ENCODE results near the gene ENTPD5. TPM values are rescaled to one million over a fixed set of nuclear protein-coding genes. Genes with fewer than 3 reads are reported as not detected.
"Not testable (repeated sequence)": the region's sequence is repeated elsewhere in the genome, so short reads cannot be mapped to it uniquely, and the experiment has no call there.

The ENTPD5 gene
- total RNA-seq, 1 donor = 10.1 TPM

DNA sequence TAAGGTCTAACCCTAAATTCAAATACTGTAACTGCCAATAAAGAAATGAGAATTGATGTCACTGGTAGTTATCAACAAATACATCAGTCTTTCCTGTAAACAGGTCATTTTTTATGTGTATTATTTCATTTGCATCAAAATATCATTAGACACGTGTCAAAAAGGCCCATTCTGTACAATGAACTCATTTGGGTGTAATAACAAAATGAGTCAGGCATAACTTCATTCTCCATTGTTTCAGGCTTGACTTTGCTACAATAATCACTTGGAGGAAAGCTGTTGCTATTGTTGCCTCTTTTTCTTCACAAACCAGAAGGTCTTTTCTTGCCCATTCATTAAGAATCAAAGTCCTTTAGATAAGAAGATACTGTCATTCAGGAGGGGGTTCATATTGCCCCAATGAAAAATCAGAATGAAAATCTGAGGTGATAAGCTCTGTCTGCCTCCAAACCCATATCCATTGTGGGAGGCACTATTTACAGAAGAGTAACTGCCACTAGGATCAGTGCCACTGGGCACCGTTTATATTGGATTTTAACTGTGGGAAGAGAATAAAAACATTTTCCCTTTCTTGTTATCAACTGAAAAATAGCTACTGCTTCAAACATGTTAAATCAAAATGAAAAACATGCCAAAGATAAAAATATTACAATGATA, 10.1 kb downstream of the ENTPD5 start:
- Histone ChIP-seq H3K36me3 (ENCODE audit: insufficient read depth, low read length) (peaks cover 49% of the 10 kb centered on the region), H3K4me2 (ENCODE audit: insufficient read depth, low read length) (no peak overlapping the region), H3K4me3 (ENCODE audit: insufficient read depth, low read length) (no peak overlapping the region), H3K27ac (ENCODE audit: low read depth, low read length) (no peak overlapping the region), H2AFZ (ENCODE audit: low read length) (no peak overlapping the region), H3K79me2 (ENCODE audit: insufficient read depth, low read length) (no peaks in the 10 kb centered on the region), H3K4me1 (ENCODE audit: insufficient read depth, low read length) (no peaks in the 10 kb centered on the region), H4K20me1 (ENCODE audit: insufficient read depth, low read length) (no peaks in the 10 kb centered on the region), H3K27me3 (ENCODE audit: insufficient read depth, low read length) (no peaks in the 10 kb centered on the region), H3K9me3 (ENCODE audit: low read depth, low read length) (no peaks in the 10 kb centered on the region)
- DNase-seq (ENCODE audit: insufficient read length, low spot score, missing footprints) = no peak
- TF ChIP-seq, protein P1, sequence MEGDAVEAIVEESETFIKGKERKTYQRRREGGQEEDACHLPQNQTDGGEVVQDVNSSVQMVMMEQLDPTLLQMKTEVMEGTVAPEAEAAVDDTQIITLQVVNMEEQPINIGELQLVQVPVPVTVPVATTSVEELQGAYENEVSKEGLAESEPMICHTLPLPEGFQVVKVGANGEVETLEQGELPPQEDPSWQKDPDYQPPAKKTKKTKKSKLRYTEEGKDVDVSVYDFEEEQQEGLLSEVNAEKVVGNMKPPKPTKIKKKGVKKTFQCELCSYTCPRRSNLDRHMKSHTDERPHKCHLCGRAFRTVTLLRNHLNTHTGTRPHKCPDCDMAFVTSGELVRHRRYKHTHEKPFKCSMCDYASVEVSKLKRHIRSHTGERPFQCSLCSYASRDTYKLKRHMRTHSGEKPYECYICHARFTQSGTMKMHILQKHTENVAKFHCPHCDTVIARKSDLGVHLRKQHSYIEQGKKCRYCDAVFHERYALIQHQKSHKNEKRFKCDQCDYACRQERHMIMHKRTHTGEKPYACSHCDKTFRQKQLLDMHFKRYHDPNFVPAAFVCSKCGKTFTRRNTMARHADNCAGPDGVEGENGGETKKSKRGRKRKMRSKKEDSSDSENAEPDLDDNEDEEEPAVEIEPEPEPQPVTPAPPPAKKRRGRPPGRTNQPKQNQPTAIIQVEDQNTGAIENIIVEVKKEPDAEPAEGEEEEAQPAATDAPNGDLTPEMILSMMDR (IDR thresholded peaks at IDR 0.05; ENCODE audit: extremely low read depth, low read depth, low read length) = no peak

DNA sequence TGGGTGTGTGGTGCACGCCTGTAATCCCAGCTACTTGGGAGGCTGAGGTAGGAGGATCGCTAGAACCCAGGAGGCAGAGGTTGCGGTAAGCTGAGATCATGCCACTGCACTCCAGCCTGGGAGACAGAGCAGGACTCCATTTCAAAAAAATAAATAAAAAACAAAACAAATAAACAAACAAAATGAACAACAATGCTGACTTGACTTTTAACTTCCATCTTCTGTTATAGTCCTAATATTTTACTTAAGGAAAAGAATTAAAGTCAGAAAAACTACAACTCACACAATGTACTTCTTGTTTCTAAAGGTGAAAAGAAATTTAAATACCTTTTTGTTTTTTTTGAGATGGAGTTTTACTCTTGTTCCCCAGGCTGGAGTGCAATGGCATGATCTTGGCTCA, 13.4 kb downstream of the ENTPD5 start:
- not testable (repeated sequence) for H4K20me1 ChIP-seq (ENCODE audit: insufficient read depth, low read length); H3K4me1 ChIP-seq (ENCODE audit: insufficient read depth, low read length); DNase-seq (ENCODE audit: insufficient read length, low spot score, missing footprints); H3K4me3 ChIP-seq (ENCODE audit: insufficient read depth, low read length); H3K27me3 ChIP-seq (ENCODE audit: insufficient read depth, low read length); H3K9me3 ChIP-seq (ENCODE audit: low read depth, low read length); H2AFZ ChIP-seq (ENCODE audit: low read length); H3K27ac ChIP-seq (ENCODE audit: low read depth, low read length); H3K4me2 ChIP-seq (ENCODE audit: insufficient read depth, low read length); H3K79me2 ChIP-seq (ENCODE audit: insufficient read depth, low read length)
- H3K36me3 ChIP-seq (ENCODE audit: insufficient read depth, low read length) = peaks cover 20% of the 10 kb centered on the region

DNA sequence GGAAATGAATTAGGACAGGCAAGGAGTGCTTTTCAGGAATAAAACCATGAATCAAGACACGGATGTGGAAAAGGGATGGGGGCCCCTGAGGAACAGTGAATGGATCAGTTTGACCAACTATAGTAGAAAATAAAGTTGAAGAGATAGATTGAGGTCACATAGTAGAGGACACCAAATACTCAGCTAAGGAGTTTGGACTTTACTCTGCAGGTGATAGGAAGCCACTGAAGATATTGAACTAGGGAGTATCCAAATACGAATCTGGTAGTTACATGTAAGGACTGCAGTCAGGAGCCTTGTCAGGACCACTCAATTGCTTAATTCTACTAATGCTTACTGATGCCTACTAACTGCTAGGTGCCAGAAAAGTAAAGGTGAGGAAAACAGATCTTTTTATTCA, 20.4 kb downstream of the ENTPD5 start:
- Histone ChIP-seq H3K9me3 (ENCODE audit: low read depth, low read length) (no peaks in the 10 kb centered on the region), H3K4me3 (ENCODE audit: insufficient read depth, low read length) (no peak overlapping the region), H2AFZ (ENCODE audit: low read length) (no peak overlapping the region), H3K4me2 (ENCODE audit: insufficient read depth, low read length) (no peak overlapping the region), H4K20me1 (ENCODE audit: insufficient read depth, low read length) (no peaks in the 10 kb centered on the region), H3K36me3 (ENCODE audit: insufficient read depth, low read length) (no peaks in the 10 kb centered on the region), H3K79me2 (ENCODE audit: insufficient read depth, low read length) (no peaks in the 10 kb centered on the region), H3K27ac (ENCODE audit: low read depth, low read length) (no peak overlapping the region), H3K27me3 (ENCODE audit: insufficient read depth, low read length) (no peaks in the 10 kb centered on the region), H3K4me1 (ENCODE audit: insufficient read depth, low read length) (no peaks in the 10 kb centered on the region)
- DNase-seq (ENCODE audit: insufficient read length, low spot score, missing footprints) = no peak
- TF ChIP-seq, protein P1 (IDR thresholded peaks at IDR 0.05; ENCODE audit: extremely low read depth, low read depth, low read length) = no peak

DNA sequence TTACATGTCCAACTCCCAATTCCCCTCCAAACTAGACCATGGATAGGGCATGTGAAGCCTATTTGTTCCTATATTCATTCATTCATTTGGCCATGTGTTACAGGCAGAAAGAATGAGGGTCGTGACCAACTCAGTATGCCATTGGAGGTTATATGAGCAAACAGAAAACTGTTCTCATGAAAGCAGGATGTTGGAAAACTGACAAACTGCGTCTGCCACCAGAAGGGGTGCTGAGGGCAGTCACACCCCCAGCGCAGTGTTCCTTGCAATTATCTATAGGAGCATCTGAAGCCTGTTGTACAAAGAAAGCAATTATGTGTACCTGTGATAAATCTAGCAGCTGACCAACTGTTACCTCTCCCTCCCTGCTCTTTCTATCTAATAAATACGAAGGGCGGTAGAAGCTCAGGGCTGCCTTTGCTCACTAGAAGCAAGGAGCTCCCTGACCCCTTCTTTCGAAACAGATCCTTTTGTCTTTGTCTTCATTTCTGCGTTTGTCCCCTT, 21.1 kb downstream of the ENTPD5 start:
- TF ChIP-seq, protein P1 (IDR thresholded peaks at IDR 0.05; ENCODE audit: extremely low read depth, low read depth, low read length) = no peak

More for the DNA sequence above, 21.1 kb downstream of the ENTPD5 start:
- H3K4me3 ChIP-seq (ENCODE audit: insufficient read depth, low read length) = no peak overlapping the region
- no peaks in the 10 kb centered on the region for H3K27me3 ChIP-seq (ENCODE audit: insufficient read depth, low read length)
- H3K27ac ChIP-seq (ENCODE audit: low read depth, low read length) = no peak overlapping the region
- no peak for DNase-seq (ENCODE audit: insufficient read length, low spot score, missing footprints)
- H3K4me1 ChIP-seq (ENCODE audit: insufficient read depth, low read length) = no peaks in the 10 kb centered on the region
- no peaks in the 10 kb centered on the region for H3K9me3 ChIP-seq (ENCODE audit: low read depth, low read length)
- no peaks in the 10 kb centered on the region for H3K79me2 ChIP-seq (ENCODE audit: insufficient read depth, low read length)
- no peaks in the 10 kb centered on the region for H4K20me1 ChIP-seq (ENCODE audit: insufficient read depth, low read length)
- no peak overlapping the region for H2AFZ ChIP-seq (ENCODE audit: low read length)
- H3K4me2 ChIP-seq (ENCODE audit: insufficient read depth, low read length) = no peak overlapping the region
- no peaks in the 10 kb centered on the region for H3K36me3 ChIP-seq (ENCODE audit: insufficient read depth, low read length)

Data from osteoblast (primary cell).